HUES6 (cell line): ENCODE data around the gene PACS2.

Experiments used
- H3K27ac ChIP-seq: 2 replicates; pipeline ENCODE4 v1.7.0; 2013; ENCODE audit warnings: low read depth, mild to moderate bottlenecking, low read length, inconsistent platforms
- H3K27me3 ChIP-seq: 2 replicates; pipeline ENCODE4 v1.6.1; 2013; ENCODE audit warnings: low read length; ENCODE audit not compliant: control insufficient read depth, insufficient read depth
- H3K36me3 ChIP-seq: 2 replicates; pipeline ENCODE4 v1.6.1; 2013; ENCODE audit warnings: low read length; ENCODE audit not compliant: control insufficient read depth, insufficient read depth
- H3K4me1 ChIP-seq: 2 replicates; pipeline ENCODE4 v1.6.1; 2013; ENCODE audit warnings: low read length; ENCODE audit not compliant: control insufficient read depth, insufficient read depth
- H3K4me3 ChIP-seq: 2 replicates; pipeline ENCODE4 v1.5.1; 2013; ENCODE audit warnings: low read depth, low read length
- H3K9ac ChIP-seq: one replicate; pipeline ENCODE4 v1.6.1; 2013; ENCODE audit warnings: mild to moderate bottlenecking, low read length
- H3K9me3 ChIP-seq: 2 replicates; pipeline ENCODE4 v1.6.1; 2013; ENCODE audit warnings: low read depth, low read length; ENCODE audit not compliant: control insufficient read depth, insufficient read depth

PACS2 gene

DNA sequence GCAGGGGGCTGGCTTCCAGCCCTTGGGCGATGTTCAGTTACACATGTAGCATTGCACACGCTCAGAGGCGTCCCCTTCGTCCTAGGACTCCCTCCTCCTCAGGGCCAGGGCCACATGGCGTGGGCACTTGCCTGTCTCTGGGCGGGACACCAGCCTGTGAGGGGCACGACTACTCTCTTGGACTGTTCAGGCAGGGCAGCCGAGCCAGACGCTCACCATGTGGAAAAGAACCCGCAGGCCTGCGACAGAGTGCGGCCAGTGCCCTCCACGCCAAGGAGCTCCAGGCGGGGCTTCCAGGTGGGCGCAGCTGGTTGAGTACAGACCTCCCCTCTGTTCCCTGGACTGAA lies 126.0 kb downstream of the PACS2 start:
- Histone ChIP-seq H3K36me3 (peaks cover 50% of the 10 kb centered on the region), H3K9me3 (no peaks in the 10 kb centered on the region), H3K4me1 (no peaks in the 10 kb centered on the region), H3K4me3 (no peak overlapping the region), H3K27ac (no peak overlapping the region), H3K9ac (no peak overlapping the region), H3K27me3 (no peaks in the 10 kb centered on the region)

DNA sequence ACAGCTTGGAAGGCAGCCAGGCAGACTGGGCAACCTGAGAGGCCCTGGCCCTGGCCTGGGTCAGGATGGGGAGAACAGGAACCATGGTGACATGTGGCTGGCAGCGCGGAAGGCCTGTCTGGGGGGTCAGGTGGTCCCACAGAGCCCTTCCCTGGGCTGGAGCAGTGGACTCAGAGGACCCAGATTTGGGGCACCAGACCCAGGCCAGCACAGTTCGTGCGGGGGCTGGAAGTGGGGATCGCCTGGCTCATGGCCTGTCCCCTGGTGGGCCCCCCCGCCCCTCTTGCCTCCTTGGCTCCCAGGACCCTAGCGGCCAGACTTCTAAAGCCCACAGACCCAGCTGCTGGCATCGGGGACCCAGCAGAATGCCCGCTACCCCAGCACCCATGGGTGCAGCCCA lies 126.4 kb downstream of the PACS2 start:
- Histone ChIP-seq H3K27me3 (no peaks in the 10 kb centered on the region), H3K36me3 (peaks cover 53% of the 10 kb centered on the region), H3K4me1 (no peaks in the 10 kb centered on the region), H3K27ac (no peak overlapping the region), H3K9me3 (no peaks in the 10 kb centered on the region), H3K9ac (no peak overlapping the region), H3K4me3 (no peak overlapping the region)

DNA sequence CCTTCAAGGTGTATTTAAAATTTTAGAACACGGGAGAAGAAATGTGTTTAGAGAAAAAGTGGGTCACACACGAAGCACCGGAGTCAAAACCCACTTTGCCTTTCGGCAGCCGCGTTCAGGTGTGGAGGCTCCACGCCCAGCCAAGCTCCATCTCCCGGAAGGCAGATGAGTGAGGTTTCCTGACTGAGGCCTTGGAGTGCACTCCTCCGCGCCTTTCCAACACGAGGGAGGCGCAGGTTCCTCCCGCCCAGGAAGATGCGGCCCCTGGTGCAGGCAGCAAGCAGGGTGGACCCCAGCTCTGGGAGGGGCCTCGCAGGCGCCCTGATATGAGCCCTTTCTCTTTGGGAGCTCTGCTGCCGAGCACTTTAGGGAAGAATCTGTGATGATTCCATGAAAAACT lies 127.6 kb downstream of the PACS2 start:
- Histone ChIP-seq H3K36me3 (peaks cover 59% of the 10 kb centered on the region), H3K4me3 (no peak overlapping the region), H3K27ac (no peak overlapping the region), H3K27me3 (no peaks in the 10 kb centered on the region), H3K4me1 (no peaks in the 10 kb centered on the region), H3K9me3 (no peaks in the 10 kb centered on the region), H3K9ac (no peak overlapping the region)

DNA sequence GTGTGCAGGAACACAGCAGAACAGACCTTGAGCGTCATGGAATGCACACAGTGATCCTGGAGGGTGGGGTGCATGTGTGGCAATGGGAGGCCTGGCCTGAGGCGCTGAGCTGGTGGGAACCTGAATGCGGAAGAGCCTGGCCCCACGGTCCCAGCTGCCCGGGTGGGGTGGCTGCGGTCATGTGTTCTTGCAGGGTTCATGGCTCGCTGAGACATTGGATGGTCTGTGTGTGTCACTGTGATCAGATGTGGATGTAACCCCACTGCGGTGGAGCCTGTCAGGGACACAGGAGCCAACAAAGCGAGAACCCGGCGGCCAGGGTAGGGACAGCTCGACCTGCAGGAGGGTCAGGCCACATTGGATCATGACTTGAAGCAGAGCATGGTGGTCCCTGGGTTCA lies 128.3 kb downstream of the PACS2 start:
- Histone ChIP-seq H3K4me1 (no peaks in the 10 kb centered on the region), H3K9me3 (no peaks in the 10 kb centered on the region), H3K4me3 (no peak overlapping the region), H3K27ac (no peak overlapping the region), H3K9ac (no peak overlapping the region), H3K36me3 (peaks cover 57% of the 10 kb centered on the region), H3K27me3 (no peaks in the 10 kb centered on the region)

DNA sequence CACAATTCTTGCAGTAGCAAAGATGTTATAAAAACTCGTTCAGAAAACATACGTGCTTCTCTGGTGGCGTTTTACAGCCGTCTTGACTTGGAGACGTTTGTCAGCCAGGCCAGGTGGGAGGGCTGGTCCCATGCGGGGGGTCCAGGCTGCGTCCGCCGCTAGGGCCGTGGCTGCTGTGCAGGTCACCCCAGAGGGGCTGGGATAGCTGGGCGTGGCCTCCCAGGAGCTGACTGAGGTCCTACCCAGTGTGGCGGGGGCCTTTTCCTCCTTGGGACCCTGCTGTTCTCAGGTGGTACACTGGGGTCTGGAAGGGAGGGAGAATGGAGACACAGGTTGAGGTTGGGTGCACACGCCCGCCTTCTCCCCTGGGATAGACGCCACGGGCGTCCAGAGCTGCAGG lies 130.3 kb downstream of the PACS2 start:
- Histone ChIP-seq H3K4me3 (no peak overlapping the region), H3K36me3 (peaks cover 54% of the 10 kb centered on the region)

DNA sequence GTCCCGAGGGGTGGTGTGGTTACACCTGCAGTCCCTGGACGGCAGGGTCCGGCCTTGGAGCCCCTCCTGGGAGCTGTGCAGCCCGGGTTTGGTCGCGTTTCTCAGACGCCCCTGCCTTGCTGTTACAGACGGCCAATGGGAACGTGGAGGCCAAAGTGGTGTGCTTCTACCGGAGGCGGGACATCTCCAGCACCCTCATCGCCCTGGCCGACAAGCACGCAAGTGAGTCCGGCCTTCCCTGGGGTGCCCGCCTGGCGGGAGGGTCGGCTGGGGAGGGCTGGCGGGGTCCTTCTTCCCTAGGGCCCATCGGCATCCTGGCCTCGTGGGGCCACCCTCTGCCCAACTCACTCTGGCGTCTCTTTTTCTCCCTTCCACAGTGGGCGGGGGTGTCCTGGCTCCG lies 130.7 kb downstream of the PACS2 start:
- H3K27ac ChIP-seq = no peak overlapping the region
- H3K4me1 ChIP-seq = no peaks in the 10 kb centered on the region
- peaks cover 54% of the 10 kb centered on the region for H3K36me3 ChIP-seq
- H3K27me3 ChIP-seq = no peaks in the 10 kb centered on the region
- no peak overlapping the region for H3K9ac ChIP-seq
- no peaks in the 10 kb centered on the region for H3K9me3 ChIP-seq
- H3K4me3 ChIP-seq = no peak overlapping the region

More for the DNA sequence above, 130.3 kb downstream of the PACS2 start:
- H3K27ac ChIP-seq = no peak overlapping the region
- no peak overlapping the region for H3K9ac ChIP-seq
- no peaks in the 10 kb centered on the region for H3K4me1 ChIP-seq
- H3K27me3 ChIP-seq = no peaks in the 10 kb centered on the region
- H3K9me3 ChIP-seq = no peaks in the 10 kb centered on the region

DNA sequence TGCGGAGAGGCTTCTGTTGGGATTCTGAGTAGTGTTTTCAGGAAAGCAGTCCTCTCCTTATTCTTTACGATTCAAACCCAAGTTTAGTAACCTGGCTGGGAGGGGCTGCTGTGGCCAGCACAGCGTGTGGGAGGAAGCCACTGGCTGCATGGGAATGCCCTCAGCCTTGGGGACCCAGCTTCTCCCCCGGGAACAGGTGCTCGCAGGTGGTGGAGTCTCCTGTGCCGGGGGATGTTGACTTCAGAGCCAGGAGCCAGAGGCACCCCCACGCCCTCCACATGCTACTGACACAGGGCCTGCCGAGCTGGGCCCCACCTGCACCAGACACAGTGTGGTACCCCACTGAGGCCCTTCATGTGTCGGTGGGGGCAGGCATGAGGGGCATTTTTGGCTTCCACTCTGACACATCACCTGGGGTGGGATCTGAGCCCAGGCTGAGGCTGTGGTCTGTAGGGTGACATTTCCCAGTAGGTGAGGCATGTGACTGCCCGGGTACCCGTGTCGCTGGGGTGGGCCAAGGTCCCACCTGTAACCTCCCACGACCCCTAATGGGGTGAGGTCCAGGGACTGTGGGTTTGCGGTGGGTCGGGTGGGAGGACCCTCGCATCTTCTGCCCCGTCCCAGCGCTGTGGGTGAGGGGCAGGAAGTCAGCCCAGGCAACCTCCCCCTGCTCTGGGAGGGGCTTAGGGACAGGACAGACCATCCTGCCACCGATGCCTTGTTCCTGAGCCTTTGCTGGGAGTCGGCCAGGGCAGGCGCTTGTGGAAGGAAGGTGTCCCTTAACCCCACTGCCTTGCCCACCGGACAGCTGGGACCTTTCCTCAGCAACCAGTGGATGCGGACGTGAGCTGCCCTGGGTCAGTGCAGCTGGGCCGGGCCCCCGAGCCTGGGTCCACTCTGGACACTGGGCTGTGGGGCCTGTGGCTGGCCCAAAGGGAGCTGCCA lies 131.6 kb downstream of the PACS2 start:
- no peak overlapping the region for H3K9ac ChIP-seq

DNA sequence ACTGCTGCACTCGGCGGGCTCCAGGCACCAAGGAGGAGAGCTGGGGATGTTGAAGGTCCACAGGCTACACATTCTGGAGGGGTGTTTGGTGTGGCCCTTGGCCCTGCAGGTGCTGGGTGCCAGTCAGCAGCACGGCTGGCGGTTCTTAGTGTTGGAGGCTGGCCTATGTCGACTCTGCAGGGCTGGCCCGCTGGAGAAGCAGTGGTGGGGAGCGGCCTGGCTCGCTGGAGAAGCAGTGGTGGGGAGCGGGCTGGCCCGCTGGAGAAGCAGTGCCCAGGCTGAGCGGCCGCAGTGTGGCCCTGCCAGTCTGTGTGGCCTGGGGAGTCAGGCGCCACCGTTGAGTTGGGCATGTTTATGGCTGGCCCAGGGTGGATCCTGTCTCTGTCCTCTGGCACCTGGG lies 132.4 kb downstream of the PACS2 start:
- no peaks in the 10 kb centered on the region for H3K4me1 ChIP-seq
- H3K27ac ChIP-seq = 0 out of 2 replicates have a peak overlapping the region, but pooled peaks have one; percentile 3
- H3K27me3 ChIP-seq = no peaks in the 10 kb centered on the region
- peaks cover 59% of the 10 kb centered on the region for H3K36me3 ChIP-seq
- H3K4me3 ChIP-seq = no peak overlapping the region
- H3K9ac ChIP-seq = no peak overlapping the region
- no peaks in the 10 kb centered on the region for H3K9me3 ChIP-seq

More for the DNA sequence above, 131.6 kb downstream of the PACS2 start:
- Histone ChIP-seq H3K27ac (no peak overlapping the region), H3K4me1 (no peaks in the 10 kb centered on the region), H3K9me3 (no peaks in the 10 kb centered on the region), H3K4me3 (no peak overlapping the region), H3K27me3 (no peaks in the 10 kb centered on the region), H3K36me3 (peaks cover 54% of the 10 kb centered on the region)
